ENCODE data around the gene SMCO4.
A peak's percentile ranks its signal among the peaks of the same experiment; 100 is the strongest.
"Not testable (repeated sequence)": the region's sequence is repeated elsewhere in the genome, so short reads cannot be mapped to it uniquely, and the experiment has no call there.

The SMCO4 gene

GRCh38 chr11:93543292-93543977, at the start of gene SMCO4:
TSS of gene SMCO4 (minus strand) at chr11:93543391. CDS start at chr11:93479189, 64,202 bp downstream.
- DNase-seq, result peak; percentile 55 to 71

GRCh38 chr11:93591247-93591898, 48.2 kb upstream of the SMCO4 start:
- no peak for DNase-seq

- no peak for DNase-seq
These were observed 46.2 kb upstream of the SMCO4 start for GRCh38 chr11:93589347-93589746.

- DNase-seq, result no peak
These were observed 44.8 kb upstream of the SMCO4 start for GRCh38 chr11:93587858-93588581.

GRCh38 chr11:93587425-93587824, 44.2 kb upstream of the SMCO4 start:
- DNase-seq, result not testable (repeated sequence)

- DNase-seq, result no peak
These were observed 42.6 kb upstream of the SMCO4 start for GRCh38 chr11:93585758-93586157.

- no peak for DNase-seq
These were observed 40.3 kb upstream of the SMCO4 start for GRCh38 chr11:93583490-93583889.

GRCh38 chr11:93579187-93579751, 36.1 kb upstream of the SMCO4 start:
- DNase-seq, result no peak

- DNase-seq, result no peak
These were observed 34.1 kb upstream of the SMCO4 start for GRCh38 chr11:93577286-93577685.

- not testable (repeated sequence) for DNase-seq
These were observed 33.7 kb upstream of the SMCO4 start for GRCh38 chr11:93576870-93577269.

- DNase-seq, result no peak
These were observed 31.5 kb upstream of the SMCO4 start for GRCh38 chr11:93574638-93575220.

GRCh38 chr11:93573184-93573583, 30.0 kb upstream of the SMCO4 start:
- no peak for DNase-seq

GRCh38 chr11:93572621-93573020, 29.4 kb upstream of the SMCO4 start:
- no peak for DNase-seq

GRCh38 chr11:93572171-93572570, 29.0 kb upstream of the SMCO4 start:
- DNase-seq, result no peak

GRCh38 chr11:93571612-93572011, 28.4 kb upstream of the SMCO4 start:
- no peak for DNase-seq

GRCh38 chr11:93570759-93571413, 27.7 kb upstream of the SMCO4 start:
- no peak for DNase-seq

GRCh38 chr11:93569496-93569895, 26.3 kb upstream of the SMCO4 start:
- no peak for DNase-seq

GRCh38 chr11:93568726-93569125, 25.5 kb upstream of the SMCO4 start:
- DNase-seq, result no peak

- DNase-seq, result no peak
These were observed 24.3 kb upstream of the SMCO4 start for GRCh38 chr11:93567401-93567895.

- no peak for DNase-seq
These were observed 21.7 kb upstream of the SMCO4 start for GRCh38 chr11:93564895-93565294.

GRCh38 chr11:93563857-93564256, 20.7 kb upstream of the SMCO4 start:
- DNase-seq, result no peak

GRCh38 chr11:93560199-93560932, 17.2 kb upstream of the SMCO4 start:
- DNase-seq, result no peak

Measured in CD4-positive, alpha-beta T cell treated with Interferon alpha-2 for 1 hour (primary cell).